Right lobe of liver (tissue), 4 donors: ENCODE results near the gene OR51E1.

Source experiments
- POLR2A ChIP-seq: fragments of 450-650 bp; IDR thresholded peaks from one replicate; pipeline ENCODE4 v1.6.1; 2017; ENCODE audit warnings: antibody characterized with exemption, mild to moderate bottlenecking
- TF ChIP-seq, protein P1 (sequence below), 4 donors: fragments of 200-600 bp in 3 of 4; fragments of 450-650 bp in 1 of 4; IDR thresholded peaks; one replicate each; pipeline versions ENCODE4 v1.5.1 to v1.8.0; 2016 to 2022; ENCODE audit warnings: antibody characterized with exemption in 4 of 4, mild to moderate bottlenecking in 2 of 4
- donor health status: DM: no; HTN: no; CAD: no.
- donor health status: DM: no; HTN: no; CAD: no.
- donor health status: DM: no; HTN: yes; CAD: no.

DNA sequence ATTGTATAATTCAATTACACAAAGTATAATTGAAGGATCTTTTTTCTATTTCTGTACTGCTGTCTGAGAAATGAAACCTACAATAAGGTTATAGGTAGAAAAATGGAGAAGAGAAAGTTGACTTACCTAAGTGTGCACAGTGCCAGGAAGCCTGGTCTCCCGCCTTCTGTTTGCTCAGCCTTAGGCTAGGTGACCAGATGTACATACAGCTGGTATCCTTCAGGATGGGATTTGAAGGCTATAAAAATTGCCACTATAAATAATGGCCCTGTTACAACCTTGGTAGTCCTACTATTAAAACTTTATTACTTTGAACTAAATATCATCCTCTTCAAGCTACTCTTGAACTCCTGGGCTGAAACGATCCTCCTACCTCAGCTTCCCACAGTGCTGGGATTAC lies 34.2 kb downstream of the OR51E1 start:
- TF ChIP-seq POLR2A = no peak
- TF ChIP-seq, protein P1, sequence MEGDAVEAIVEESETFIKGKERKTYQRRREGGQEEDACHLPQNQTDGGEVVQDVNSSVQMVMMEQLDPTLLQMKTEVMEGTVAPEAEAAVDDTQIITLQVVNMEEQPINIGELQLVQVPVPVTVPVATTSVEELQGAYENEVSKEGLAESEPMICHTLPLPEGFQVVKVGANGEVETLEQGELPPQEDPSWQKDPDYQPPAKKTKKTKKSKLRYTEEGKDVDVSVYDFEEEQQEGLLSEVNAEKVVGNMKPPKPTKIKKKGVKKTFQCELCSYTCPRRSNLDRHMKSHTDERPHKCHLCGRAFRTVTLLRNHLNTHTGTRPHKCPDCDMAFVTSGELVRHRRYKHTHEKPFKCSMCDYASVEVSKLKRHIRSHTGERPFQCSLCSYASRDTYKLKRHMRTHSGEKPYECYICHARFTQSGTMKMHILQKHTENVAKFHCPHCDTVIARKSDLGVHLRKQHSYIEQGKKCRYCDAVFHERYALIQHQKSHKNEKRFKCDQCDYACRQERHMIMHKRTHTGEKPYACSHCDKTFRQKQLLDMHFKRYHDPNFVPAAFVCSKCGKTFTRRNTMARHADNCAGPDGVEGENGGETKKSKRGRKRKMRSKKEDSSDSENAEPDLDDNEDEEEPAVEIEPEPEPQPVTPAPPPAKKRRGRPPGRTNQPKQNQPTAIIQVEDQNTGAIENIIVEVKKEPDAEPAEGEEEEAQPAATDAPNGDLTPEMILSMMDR (IDR thresholded peaks at IDR 0.05) = no peak
